A549 (cell line): ENCODE results near the gene CMIP.

Source experiments
- BHLHE40 ChIP-seq: IDR thresholded peaks from 2 replicates; pipeline ENCODE4 v1.6.1; 2012; ENCODE audit warnings: low read depth, low read length, inconsistent platforms
- CBX2 ChIP-seq: fragments of 200-600 bp; sonication (generic); IDR thresholded peaks from 2 replicates; pipeline ENCODE4 v1.6.1; 2016; ENCODE audit warnings: low read depth, mild to moderate bottlenecking, borderline replicate concordance
- CHD2 ChIP-seq: fragments of 150-350 bp; IDR thresholded peaks from 2 replicates; pipeline ENCODE4 v1.6.1; 2014; ENCODE audit warnings: low read length; ENCODE audit not compliant: partially characterized antibody
- EHMT2 ChIP-seq: fragments of 200-600 bp; sonication (generic); IDR thresholded peaks from 2 replicates; pipeline ENCODE4 v1.6.1; 2016; ENCODE audit warnings: antibody characterized with exemption, low read depth, mild to moderate bottlenecking, moderate library complexity
- JUN ChIP-seq, 2 experiments: fragments of >200 bp; sonication (Bioruptor Twin); formaldehyde crosslinking; IDR thresholded peaks; 2 replicates in 1 of 2; 3 replicates in 1 of 2; pipeline ENCODE4 v1.6.1; 2016 to 2017
- MAFK ChIP-seq: fragments of 450-650 bp; IDR thresholded peaks from 2 replicates; pipeline ENCODE4 v1.6.1; 2014; ENCODE audit not compliant: partially characterized antibody
- MAX ChIP-seq: IDR thresholded peaks from 2 replicates; pipeline ENCODE4 v1.6.1; 2012
- NR3C1 ChIP-seq: fragments of >200 bp; sonication (Bioruptor Twin); formaldehyde crosslinking; IDR thresholded peaks from 3 replicates; pipeline ENCODE4 v1.6.1; 2017
- POLR2A ChIP-seq: IDR thresholded peaks from 2 replicates; pipeline ENCODE4 v1.6.1; 2012; ENCODE audit warnings: mild to moderate bottlenecking, low read length
- RAD21 ChIP-seq, 2 experiments: fragments of >200 bp in 1 of 2; sonication (Bioruptor Twin) in 1 of 2; formaldehyde crosslinking in 1 of 2; IDR thresholded peaks in 1 of 2; conservative IDR thresholded peaks in 1 of 2; 2 replicates in 1 of 2; 3 replicates in 1 of 2; pipeline ENCODE4 v1.6.1; 2012 to 2018; ENCODE audit warnings: inconsistent platforms in 1 of 2
- ZC3H11A ChIP-seq: fragments of 450-650 bp; IDR thresholded peaks from 2 replicates; pipeline ENCODE4 v1.6.1; 2014; ENCODE audit warnings: antibody characterized with exemption, mild to moderate bottlenecking
- TF ChIP-seq, protein P1 (sequence below): fragments of >200 bp; sonication (Bioruptor Twin); formaldehyde crosslinking; IDR thresholded peaks from 3 replicates; pipeline ENCODE4 v1.5.1; 2016

- TF ChIP-seq NR3C1, result no peak
- no peak for TF ChIP-seq BHLHE40
- no peak for TF ChIP-seq ZC3H11A
- TF ChIP-seq EHMT2, result no peak
- TF ChIP-seq, protein P1, sequence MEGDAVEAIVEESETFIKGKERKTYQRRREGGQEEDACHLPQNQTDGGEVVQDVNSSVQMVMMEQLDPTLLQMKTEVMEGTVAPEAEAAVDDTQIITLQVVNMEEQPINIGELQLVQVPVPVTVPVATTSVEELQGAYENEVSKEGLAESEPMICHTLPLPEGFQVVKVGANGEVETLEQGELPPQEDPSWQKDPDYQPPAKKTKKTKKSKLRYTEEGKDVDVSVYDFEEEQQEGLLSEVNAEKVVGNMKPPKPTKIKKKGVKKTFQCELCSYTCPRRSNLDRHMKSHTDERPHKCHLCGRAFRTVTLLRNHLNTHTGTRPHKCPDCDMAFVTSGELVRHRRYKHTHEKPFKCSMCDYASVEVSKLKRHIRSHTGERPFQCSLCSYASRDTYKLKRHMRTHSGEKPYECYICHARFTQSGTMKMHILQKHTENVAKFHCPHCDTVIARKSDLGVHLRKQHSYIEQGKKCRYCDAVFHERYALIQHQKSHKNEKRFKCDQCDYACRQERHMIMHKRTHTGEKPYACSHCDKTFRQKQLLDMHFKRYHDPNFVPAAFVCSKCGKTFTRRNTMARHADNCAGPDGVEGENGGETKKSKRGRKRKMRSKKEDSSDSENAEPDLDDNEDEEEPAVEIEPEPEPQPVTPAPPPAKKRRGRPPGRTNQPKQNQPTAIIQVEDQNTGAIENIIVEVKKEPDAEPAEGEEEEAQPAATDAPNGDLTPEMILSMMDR, result no peak
- TF ChIP-seq POLR2A, result no peak
- no peak for TF ChIP-seq MAFK
- no peak for TF ChIP-seq CBX2
- no peak for TF ChIP-seq RAD21 (conservative IDR thresholded peaks at IDR 0.05 in 1 of 2, IDR thresholded peaks at IDR 0.05 in 1 of 2)
- TF ChIP-seq MAX, result no peak
- no peak for TF ChIP-seq CHD2
- TF ChIP-seq JUN (IDR thresholded peaks at IDR 0.05), result no peak
These were observed 248.0 kb downstream of the CMIP start for GRCh38 chr16:81692571-81692970.
